HUES48 (cell line): ENCODE measurements around the gene LSAMP.

ENCODE experiments used
- H3K27ac ChIP-seq: one replicate; pipeline ENCODE4 v1.7.0; 2013; ENCODE audit warnings: low read depth, low read length, inconsistent platforms
- H3K27me3 ChIP-seq: 2 replicates; pipeline ENCODE4 v1.6.1; 2013; ENCODE audit warnings: mild to moderate bottlenecking, low read length; ENCODE audit not compliant: control insufficient read depth, insufficient read depth
- H3K36me3 ChIP-seq: 2 replicates; pipeline ENCODE4 v1.6.1; 2013; ENCODE audit warnings: low read length; ENCODE audit not compliant: control insufficient read depth, insufficient read depth
- H3K4me1 ChIP-seq: 2 replicates; pipeline ENCODE4 v1.6.1; 2013; ENCODE audit warnings: mild to moderate bottlenecking, low read length; ENCODE audit not compliant: control insufficient read depth, insufficient read depth
- H3K4me3 ChIP-seq: 2 replicates; pipeline ENCODE4 v1.5.1; 2013; ENCODE audit warnings: mild to moderate bottlenecking, low read depth, low read length
- H3K9ac ChIP-seq: 2 replicates; pipeline ENCODE4 v1.6.1; 2013; ENCODE audit warnings: mild to moderate bottlenecking, low read depth, low read length, moderate library complexity
- H3K9me3 ChIP-seq: 2 replicates; pipeline ENCODE4 v1.6.1; 2013; ENCODE audit warnings: low read length; ENCODE audit not compliant: control insufficient read depth, insufficient read depth

LSAMP gene

DNA sequence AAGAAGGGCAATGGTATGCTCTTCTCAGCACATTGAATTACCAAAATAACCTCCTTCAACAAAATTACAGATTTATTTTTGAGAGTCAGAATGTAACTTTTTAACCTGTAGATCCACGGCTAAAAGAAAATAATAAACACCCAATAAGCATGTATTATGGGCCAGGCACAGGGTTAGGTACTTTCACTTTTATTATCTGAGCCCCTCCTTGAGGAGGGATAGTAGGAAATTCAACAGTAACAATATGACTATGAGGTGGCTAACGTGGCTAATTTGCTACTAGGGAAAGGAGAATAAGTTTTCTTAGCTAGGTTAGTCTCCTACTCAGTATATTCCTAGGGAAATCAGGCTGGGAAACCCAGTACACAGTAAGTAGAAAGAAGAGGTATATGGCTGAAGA, 515.1 kb downstream of the LSAMP start:
- Histone ChIP-seq H3K9me3 (no peaks in the 10 kb centered on the region), H3K27ac (no peak overlapping the region), H3K4me1 (peaks cover 5% of the 10 kb centered on the region; the same call in 1 of the 2 replicates), H3K4me3 (no peak overlapping the region), H3K9ac (no peak overlapping the region), H3K36me3 (no peaks in the 10 kb centered on the region), H3K27me3 (no peaks in the 10 kb centered on the region)

- no peak overlapping the region for H3K9ac ChIP-seq
- no peak overlapping the region for H3K4me3 ChIP-seq
- H3K27me3 ChIP-seq = no peaks in the 10 kb centered on the region
Observed at GRCh38 chr3:115928376-115928775, 516.9 kb downstream of the LSAMP start.

DNA sequence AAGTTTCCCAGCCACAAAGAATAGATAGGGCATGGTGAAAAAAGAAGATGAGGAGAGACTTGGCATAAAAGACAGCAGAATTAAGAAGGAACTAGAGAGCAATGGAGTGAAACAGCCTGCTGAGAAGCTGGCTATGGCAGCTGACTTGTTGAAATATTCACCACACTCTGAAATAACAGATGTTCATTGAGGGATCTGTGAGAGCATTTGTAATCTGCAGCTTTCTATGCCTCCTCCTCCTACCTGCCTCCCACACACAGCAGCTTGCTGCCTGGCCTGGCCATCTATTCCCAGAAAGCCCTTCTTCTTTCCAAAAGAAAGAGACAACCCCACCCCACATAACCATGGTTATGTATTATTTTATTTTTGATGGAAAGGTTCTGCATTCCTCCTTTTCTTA, 518.1 kb downstream of the LSAMP start:
- Histone ChIP-seq H3K27me3 (no peaks in the 10 kb centered on the region), H3K27ac (no peak overlapping the region), H3K4me3 (no peak overlapping the region), H3K4me1 (peaks cover 8% of the 10 kb centered on the region), H3K9ac (no peak overlapping the region), H3K9me3 (no peaks in the 10 kb centered on the region), H3K36me3 (no peaks in the 10 kb centered on the region)

More at GRCh38 chr3:115928376-115928775, 516.9 kb downstream of the LSAMP start:
- H3K27ac ChIP-seq = no peak overlapping the region
- no peaks in the 10 kb centered on the region for H3K9me3 ChIP-seq
- H3K4me1 ChIP-seq = peaks cover 5% of the 10 kb centered on the region; the same call in 1 of the 2 replicates
- no peaks in the 10 kb centered on the region for H3K36me3 ChIP-seq

GRCh38 chr3:115922681-115923347, 522.5 kb downstream of the LSAMP start:
- no peaks in the 10 kb centered on the region for H3K36me3 ChIP-seq
- peaks cover 4% of the 10 kb centered on the region; the same call in 1 of the 2 replicates for H3K4me1 ChIP-seq
- no peaks in the 10 kb centered on the region for H3K9me3 ChIP-seq
- H3K4me3 ChIP-seq = no peak overlapping the region
- no peaks in the 10 kb centered on the region for H3K27me3 ChIP-seq
- H3K27ac ChIP-seq = no peak overlapping the region
- H3K9ac ChIP-seq = no peak overlapping the region

- H3K9ac ChIP-seq = no peak overlapping the region
- peaks cover 7% of the 10 kb centered on the region; the same call in 1 of the 2 replicates for H3K4me1 ChIP-seq
- H3K9me3 ChIP-seq = no peaks in the 10 kb centered on the region
- H3K4me3 ChIP-seq = no peak overlapping the region
- no peaks in the 10 kb centered on the region for H3K36me3 ChIP-seq
- no peaks in the 10 kb centered on the region for H3K27me3 ChIP-seq
- no peak overlapping the region for H3K27ac ChIP-seq
Observed at GRCh38 chr3:115921711-115922110, 523.6 kb downstream of the LSAMP start.

- H3K4me1 ChIP-seq = peaks cover 14% of the 10 kb centered on the region
- H3K9me3 ChIP-seq = no peaks in the 10 kb centered on the region
- H3K36me3 ChIP-seq = no peaks in the 10 kb centered on the region
- no peak overlapping the region for H3K9ac ChIP-seq
- H3K27ac ChIP-seq = no peak overlapping the region
- no peak overlapping the region for H3K4me3 ChIP-seq
- H3K27me3 ChIP-seq = no peaks in the 10 kb centered on the region
Observed at GRCh38 chr3:115918900-115919299, 526.4 kb downstream of the LSAMP start.

GRCh38 chr3:115916866-115917265, 528.4 kb downstream of the LSAMP start:
- Histone ChIP-seq H3K9ac (no peak overlapping the region), H3K4me1 (peaks cover 22% of the 10 kb centered on the region), H3K4me3 (no peak overlapping the region), H3K9me3 (no peaks in the 10 kb centered on the region), H3K36me3 (no peaks in the 10 kb centered on the region), H3K27ac (no peak overlapping the region), H3K27me3 (no peaks in the 10 kb centered on the region)

GRCh38 chr3:115915061-115915460, 530.2 kb downstream of the LSAMP start:
- Histone ChIP-seq H3K36me3 (no peaks in the 10 kb centered on the region), H3K4me3 (no peak overlapping the region), H3K9me3 (no peaks in the 10 kb centered on the region), H3K27ac (no peak overlapping the region), H3K27me3 (no peaks in the 10 kb centered on the region), H3K4me1 (peaks cover 22% of the 10 kb centered on the region), H3K9ac (no peak overlapping the region)

GRCh38 chr3:115913069-115913686, 532.1 kb downstream of the LSAMP start:
- Histone ChIP-seq H3K4me3 (no peak overlapping the region), H3K27me3 (no peaks in the 10 kb centered on the region), H3K9me3 (no peaks in the 10 kb centered on the region), H3K9ac (no peak overlapping the region), H3K36me3 (no peaks in the 10 kb centered on the region), H3K27ac (no peak overlapping the region), H3K4me1 (peaks cover 22% of the 10 kb centered on the region)

DNA sequence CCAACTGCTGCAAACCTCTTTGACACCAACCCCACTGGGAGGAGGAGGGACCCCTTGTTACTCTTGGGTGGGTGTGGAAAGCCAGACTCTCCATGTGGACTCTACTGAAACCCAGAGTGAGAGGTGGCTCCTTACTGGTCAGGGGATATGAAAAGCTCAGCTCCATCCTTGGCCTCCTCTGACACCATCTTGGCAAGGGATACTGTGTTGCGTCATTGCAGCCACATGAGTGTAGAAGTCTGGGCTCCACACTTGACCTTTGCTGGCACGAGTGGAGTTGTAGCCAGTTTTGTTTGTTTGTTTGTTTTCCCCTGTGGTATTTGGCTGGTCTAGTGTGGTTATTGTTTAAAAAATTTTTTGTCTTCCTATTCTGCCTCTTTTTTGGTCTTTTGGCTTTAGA, 532.9 kb downstream of the LSAMP start:
- Histone ChIP-seq H3K9ac (no peak overlapping the region), H3K27me3 (no peaks in the 10 kb centered on the region), H3K36me3 (no peaks in the 10 kb centered on the region), H3K4me3 (no peak overlapping the region), H3K9me3 (no peaks in the 10 kb centered on the region), H3K4me1 (peaks cover 22% of the 10 kb centered on the region), H3K27ac (no peak overlapping the region)

- no peaks in the 10 kb centered on the region for H3K4me1 ChIP-seq
- H3K27ac ChIP-seq = no peak overlapping the region
- H3K9ac ChIP-seq = no peak overlapping the region
- no peaks in the 10 kb centered on the region for H3K36me3 ChIP-seq
- H3K9me3 ChIP-seq = no peaks in the 10 kb centered on the region
- no peak overlapping the region for H3K4me3 ChIP-seq
- no peaks in the 10 kb centered on the region for H3K27me3 ChIP-seq
Observed at GRCh38 chr3:115905871-115906270, 539.4 kb downstream of the LSAMP start.
